ENCODE measurements around the gene CTR9. TPM values are rescaled to one million over a fixed set of nuclear protein-coding genes. Genes with fewer than 3 reads are reported as not detected.

CTR9 gene
- total and polyA plus RNA-seq, 2 of the 13 experiments (the other 11 are each of a cell fraction or from before 2014, with no cell fraction given) = 6.6 to 22.1 TPM

DNA sequence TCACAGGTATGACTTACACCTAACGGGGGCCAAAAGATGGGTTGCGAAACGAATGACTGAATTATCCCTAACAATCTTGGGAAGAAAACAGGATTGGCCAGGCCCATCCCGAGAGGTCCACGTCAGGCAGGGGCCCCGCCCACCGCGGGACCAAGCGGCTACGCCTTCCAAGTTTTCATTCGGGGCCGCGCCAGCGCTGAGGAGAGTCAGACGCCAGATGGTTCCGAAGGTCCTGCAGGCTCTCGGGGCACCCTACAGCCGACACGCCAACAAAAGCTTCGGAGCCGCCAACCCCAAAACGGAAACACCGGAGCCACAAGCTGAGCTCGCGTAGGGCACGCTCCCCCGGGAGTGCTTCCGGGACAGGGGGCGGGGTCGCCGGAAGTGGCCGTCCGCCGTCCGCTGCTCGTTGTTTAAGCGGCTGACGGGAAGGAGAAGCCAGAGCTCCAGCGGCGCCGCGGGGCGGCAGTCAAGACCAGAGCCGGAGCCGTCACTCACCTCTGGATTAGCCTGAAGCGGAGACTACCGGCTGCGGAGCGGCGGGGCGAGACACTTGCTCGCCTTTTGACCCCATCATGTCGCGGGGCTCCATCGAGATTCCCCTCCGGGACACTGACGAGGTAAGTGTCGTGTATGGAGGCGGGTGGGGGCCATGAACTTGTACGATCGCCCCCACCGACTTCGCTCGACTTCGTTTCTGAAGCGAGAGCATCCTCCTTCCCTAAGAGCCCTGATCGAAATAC lies at the start of gene CTR9 (continued):
- TF ChIP-seq, protein P1, sequence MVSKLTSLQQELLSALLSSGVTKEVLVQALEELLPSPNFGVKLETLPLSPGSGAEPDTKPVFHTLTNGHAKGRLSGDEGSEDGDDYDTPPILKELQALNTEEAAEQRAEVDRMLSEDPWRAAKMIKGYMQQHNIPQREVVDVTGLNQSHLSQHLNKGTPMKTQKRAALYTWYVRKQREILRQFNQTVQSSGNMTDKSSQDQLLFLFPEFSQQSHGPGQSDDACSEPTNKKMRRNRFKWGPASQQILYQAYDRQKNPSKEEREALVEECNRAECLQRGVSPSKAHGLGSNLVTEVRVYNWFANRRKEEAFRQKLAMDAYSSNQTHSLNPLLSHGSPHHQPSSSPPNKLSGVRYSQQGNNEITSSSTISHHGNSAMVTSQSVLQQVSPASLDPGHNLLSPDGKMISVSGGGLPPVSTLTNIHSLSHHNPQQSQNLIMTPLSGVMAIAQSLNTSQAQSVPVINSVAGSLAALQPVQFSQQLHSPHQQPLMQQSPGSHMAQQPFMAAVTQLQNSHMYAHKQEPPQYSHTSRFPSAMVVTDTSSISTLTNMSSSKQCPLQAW (CRISPR knock-in tag; IDR thresholded peaks at IDR 0.05) = peak; percentile 90
- TF ChIP-seq SATB2 (CRISPR knock-in tag; IDR thresholded peaks at IDR 0.05) (0 out of 2 replicates have a peak, but pooled peaks have one; percentile 75), ZFP36 (IDR thresholded peaks at IDR 0.05; ENCODE audit: borderline replicate concordance, low read depth, low read length, partially characterized antibody) (no peak), PHF8 (CRISPR knock-in tag; IDR thresholded peaks at IDR 0.05) (peak; percentile 87), NPAS2 (CRISPR knock-in tag; IDR thresholded peaks at IDR 0.05; ENCODE audit: borderline replicate concordance) (no peak), CHCHD3 (CRISPR knock-in tag; IDR thresholded peaks at IDR 0.05) (no peak), KMT2B (CRISPR knock-in tag; IDR thresholded peaks at IDR 0.05) (peak; percentile 99), PHF5A (CRISPR knock-in tag; IDR thresholded peaks at IDR 0.05; ENCODE audit: low read depth, unreplicated experiment) (no peak), ZNF510 (CRISPR knock-in tag; IDR thresholded peaks at IDR 0.05; ENCODE audit: low read depth) (no peak), ZNF530 (CRISPR knock-in tag; IDR thresholded peaks at IDR 0.05; ENCODE audit: low read depth) (no peak), ZFP36L1 (CRISPR knock-in tag; IDR thresholded peaks at IDR 0.05) (peak; percentile 98), ZNF841 (CRISPR knock-in tag; IDR thresholded peaks at IDR 0.05; ENCODE audit: borderline replicate concordance) (no peak)
- TF ChIP-seq, protein P2, sequence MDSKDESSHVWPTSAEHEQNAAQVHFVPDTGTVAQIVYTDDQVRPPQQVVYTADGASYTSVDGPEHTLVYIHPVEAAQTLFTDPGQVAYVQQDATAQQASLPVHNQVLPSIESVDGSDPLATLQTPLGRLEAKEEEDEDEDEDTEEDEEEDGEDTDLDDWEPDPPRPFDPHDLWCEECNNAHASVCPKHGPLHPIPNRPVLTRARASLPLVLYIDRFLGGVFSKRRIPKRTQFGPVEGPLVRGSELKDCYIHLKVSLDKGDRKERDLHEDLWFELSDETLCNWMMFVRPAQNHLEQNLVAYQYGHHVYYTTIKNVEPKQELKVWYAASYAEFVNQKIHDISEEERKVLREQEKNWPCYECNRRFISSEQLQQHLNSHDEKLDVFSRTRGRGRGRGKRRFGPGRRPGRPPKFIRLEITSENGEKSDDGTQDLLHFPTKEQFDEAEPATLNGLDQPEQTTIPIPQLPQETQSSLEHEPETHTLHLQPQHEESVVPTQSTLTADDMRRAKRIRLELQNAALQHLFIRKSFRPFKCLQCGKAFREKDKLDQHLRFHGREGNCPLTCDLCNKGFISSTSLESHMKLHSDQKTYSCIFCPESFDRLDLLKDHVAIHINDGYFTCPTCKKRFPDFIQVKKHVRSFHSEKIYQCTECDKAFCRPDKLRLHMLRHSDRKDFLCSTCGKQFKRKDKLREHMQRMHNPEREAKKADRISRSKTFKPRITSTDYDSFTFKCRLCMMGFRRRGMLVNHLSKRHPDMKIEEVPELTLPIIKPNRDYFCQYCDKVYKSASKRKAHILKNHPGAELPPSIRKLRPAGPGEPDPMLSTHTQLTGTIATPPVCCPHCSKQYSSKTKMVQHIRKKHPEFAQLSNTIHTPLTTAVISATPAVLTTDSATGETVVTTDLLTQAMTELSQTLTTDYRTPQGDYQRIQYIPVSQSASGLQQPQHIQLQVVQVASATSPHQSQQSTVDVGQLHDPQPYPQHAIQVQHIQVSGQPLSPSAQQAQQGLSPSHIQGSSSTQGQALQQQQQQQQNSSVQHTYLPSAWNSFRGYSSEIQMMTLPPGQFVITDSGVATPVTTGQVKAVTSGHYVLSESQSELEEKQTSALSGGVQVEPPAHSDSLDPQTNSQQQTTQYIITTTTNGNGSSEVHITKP (CRISPR knock-in tag; IDR thresholded peaks at IDR 0.05; ENCODE audit: low read depth) = no peak
- TF ChIP-seq, protein P3, sequence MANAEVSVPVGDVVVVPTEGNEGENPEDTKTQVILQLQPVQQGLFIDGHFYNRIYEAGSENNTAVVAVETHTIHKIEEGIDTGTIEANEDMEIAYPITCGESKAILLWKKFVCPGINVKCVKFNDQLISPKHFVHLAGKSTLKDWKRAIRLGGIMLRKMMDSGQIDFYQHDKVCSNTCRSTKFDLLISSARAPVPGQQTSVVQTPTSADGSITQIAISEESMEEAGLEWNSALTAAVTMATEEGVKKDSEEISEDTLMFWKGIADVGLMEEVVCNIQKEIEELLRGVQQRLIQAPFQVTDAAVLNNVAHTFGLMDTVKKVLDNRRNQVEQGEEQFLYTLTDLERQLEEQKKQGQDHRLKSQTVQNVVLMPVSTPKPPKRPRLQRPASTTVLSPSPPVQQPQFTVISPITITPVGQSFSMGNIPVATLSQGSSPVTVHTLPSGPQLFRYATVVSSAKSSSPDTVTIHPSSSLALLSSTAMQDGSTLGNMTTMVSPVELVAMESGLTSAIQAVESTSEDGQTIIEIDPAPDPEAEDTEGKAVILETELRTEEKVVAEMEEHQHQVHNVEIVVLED (CRISPR knock-in tag; IDR thresholded peaks at IDR 0.05; ENCODE audit: borderline replicate concordance) = peak; percentile 97
- TF ChIP-seq, protein P4, sequence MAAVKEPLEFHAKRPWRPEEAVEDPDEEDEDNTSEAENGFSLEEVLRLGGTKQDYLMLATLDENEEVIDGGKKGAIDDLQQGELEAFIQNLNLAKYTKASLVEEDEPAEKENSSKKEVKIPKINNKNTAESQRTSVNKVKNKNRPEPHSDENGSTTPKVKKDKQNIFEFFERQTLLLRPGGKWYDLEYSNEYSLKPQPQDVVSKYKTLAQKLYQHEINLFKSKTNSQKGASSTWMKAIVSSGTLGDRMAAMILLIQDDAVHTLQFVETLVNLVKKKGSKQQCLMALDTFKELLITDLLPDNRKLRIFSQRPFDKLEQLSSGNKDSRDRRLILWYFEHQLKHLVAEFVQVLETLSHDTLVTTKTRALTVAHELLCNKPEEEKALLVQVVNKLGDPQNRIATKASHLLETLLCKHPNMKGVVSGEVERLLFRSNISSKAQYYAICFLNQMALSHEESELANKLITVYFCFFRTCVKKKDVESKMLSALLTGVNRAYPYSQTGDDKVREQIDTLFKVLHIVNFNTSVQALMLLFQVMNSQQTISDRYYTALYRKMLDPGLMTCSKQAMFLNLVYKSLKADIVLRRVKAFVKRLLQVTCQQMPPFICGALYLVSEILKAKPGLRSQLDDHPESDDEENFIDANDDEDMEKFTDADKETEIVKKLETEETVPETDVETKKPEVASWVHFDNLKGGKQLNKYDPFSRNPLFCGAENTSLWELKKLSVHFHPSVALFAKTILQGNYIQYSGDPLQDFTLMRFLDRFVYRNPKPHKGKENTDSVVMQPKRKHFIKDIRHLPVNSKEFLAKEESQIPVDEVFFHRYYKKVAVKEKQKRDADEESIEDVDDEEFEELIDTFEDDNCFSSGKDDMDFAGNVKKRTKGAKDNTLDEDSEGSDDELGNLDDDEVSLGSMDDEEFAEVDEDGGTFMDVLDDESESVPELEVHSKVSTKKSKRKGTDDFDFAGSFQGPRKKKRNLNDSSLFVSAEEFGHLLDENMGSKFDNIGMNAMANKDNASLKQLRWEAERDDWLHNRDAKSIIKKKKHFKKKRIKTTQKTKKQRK (IDR thresholded peaks at IDR 0.05; ENCODE audit: low read length) = no peak

Measured in HepG2 (cell line).